H1 (cell line): ENCODE measurements around the gene LZTFL1. TPM values are rescaled to one million over a fixed set of nuclear protein-coding genes. Genes with fewer than 3 reads are reported as not detected.

ENCODE experiments used
- CTCF ChIA-PET: fragments of 300-600 bp; sonication (Branson Sonifier 250); formaldehyde crosslinking; loops from one replicate; lab custom pipeline; 2021; ENCODE audit not compliant: partially characterized antibody; lab: Charles Lee
- POLR2A ChIA-PET: fragments of 300-600 bp; sonication (Branson Sonifier 250); formaldehyde crosslinking; loops from one replicate; lab custom pipeline; 2021; ENCODE audit warnings: inconsistent platforms; ENCODE audit not compliant: partially characterized antibody; lab: Charles Lee
- DNase-seq, 2 experiments: peaks; one replicate each; pipeline versions ENCODE4 v3.0.0 to v3.0.0-alpha.2; 2010 to 2022; ENCODE audit warnings: low spot score in 2 of 2, low read depth in 1 of 2, mixed read lengths in 1 of 2
- FAIRE-seq: peaks from 2 replicates; lab custom pipeline; 2011; peaks lifted over from hg19 to GRCh38; lab: Jason Lieb, UNC
- H2AFZ ChIP-seq: 2 replicates; pipeline ENCODE4 v1.8.1; 2012; ENCODE audit warnings: low read length, inconsistent platforms
- H2AK5ac ChIP-seq: 2 replicates; pipeline ENCODE4 v1.6.1; 2013; ENCODE audit warnings: low read depth, low read length
- H2BK120ac ChIP-seq: replicated peaks from 2 replicates; pipeline ENCODE3; 2013; ENCODE audit warnings: low read depth, low read length, inconsistent platforms
- H2BK12ac ChIP-seq: 2 replicates; pipeline ENCODE4 v1.6.1; 2013; ENCODE audit warnings: low read depth, low read length
- H2BK15ac ChIP-seq: 2 replicates; pipeline ENCODE4 v1.6.1; 2013; ENCODE audit warnings: low read length
- H2BK20ac ChIP-seq: 2 replicates; pipeline ENCODE4 v1.6.1; 2013; ENCODE audit warnings: low read length
- H2BK5ac ChIP-seq: 2 replicates; pipeline ENCODE4 v1.6.1; 2013; ENCODE audit warnings: low read depth, low read length
- H3K14ac ChIP-seq: 2 replicates; pipeline ENCODE4 v1.6.1; 2013; ENCODE audit warnings: inconsistent platforms; ENCODE audit not compliant: insufficient read length
- H3K18ac ChIP-seq: 2 replicates; pipeline ENCODE4 v1.6.1; 2013; ENCODE audit warnings: low read length; ENCODE audit errors: extremely low read depth
- H3K23ac ChIP-seq: 2 replicates; pipeline ENCODE4 v1.6.1; 2013; ENCODE audit warnings: inconsistent platforms; ENCODE audit not compliant: insufficient read length
- H3K23me2 ChIP-seq: 2 replicates; pipeline ENCODE4 v1.6.1; 2013; ENCODE audit warnings: low read depth, low read length
- H3K27ac ChIP-seq: 2 replicates; pipeline ENCODE4 v1.6.1; 2011; ENCODE audit warnings: low read depth, low read length, inconsistent platforms
- H3K27me3 ChIP-seq, 4 experiments: replicated peaks in 1 of 4; 1 replicate in 1 of 4; 2 replicates in 3 of 4; pipeline versions ENCODE4 v1.6.1 to v1.8.1; 2011 to 2013; ENCODE audit warnings: low read length in 3 of 4, mild to moderate bottlenecking in 3 of 4, inconsistent platforms in 2 of 4, mixed read lengths in 2 of 4, moderate library complexity in 1 of 4; ENCODE audit not compliant: control insufficient read depth in 3 of 4, insufficient read depth in 3 of 4; ENCODE audit errors: extremely low read depth in 1 of 4
- H3K36me3 ChIP-seq, 4 experiments: 2 replicates each; pipeline versions ENCODE4 v1.6.1 to v1.8.1; 2011 to 2013; ENCODE audit warnings: mild to moderate bottlenecking in 4 of 4, low read length in 3 of 4, moderate library complexity in 2 of 4, control low read depth in 1 of 4, inconsistent platforms in 1 of 4; ENCODE audit not compliant: insufficient read depth in 4 of 4, control insufficient read depth in 2 of 4
- H3K4ac ChIP-seq: replicated peaks from 2 replicates; pipeline ENCODE3; 2013; ENCODE audit warnings: low read length, low read depth, mixed read lengths, inconsistent platforms; ENCODE audit not compliant: insufficient read length
- H3K4me1 ChIP-seq, 4 experiments: replicated peaks in 1 of 4; 1 replicate in 1 of 4; 2 replicates in 3 of 4; pipeline versions ENCODE4 v1.6.1 to v1.8.1; 2011 to 2013; ENCODE audit warnings: low read length in 3 of 4, inconsistent platforms in 2 of 4, mixed read lengths in 1 of 4; ENCODE audit not compliant: insufficient read depth in 4 of 4, control insufficient read depth in 3 of 4
- H3K4me2 ChIP-seq, 2 experiments: 2 replicates each; pipeline versions ENCODE4 v1.6.1 to v1.8.1; 2011 to 2013; ENCODE audit warnings: low read depth in 2 of 2, low read length in 2 of 2, control low read depth in 1 of 2, inconsistent platforms in 1 of 2, mild to moderate bottlenecking in 1 of 2; ENCODE audit not compliant: insufficient read depth in 1 of 2
- H3K4me3 ChIP-seq, 4 experiments: fragments of 200-600, 300-600 bp in 1 of 4; sonication (generic), shearing (Covaris generic), sonication (Bioruptor Twin) in 1 of 4; 2 replicates each; pipeline versions ENCODE4 v1.5.1 to v1.8.1; 2011 to 2016; ENCODE audit warnings: low read length in 4 of 4, low read depth in 3 of 4, control low read depth in 2 of 4, inconsistent platforms in 2 of 4, mild to moderate bottlenecking in 2 of 4, mixed read lengths in 1 of 4, moderate library complexity in 1 of 4; ENCODE audit not compliant: insufficient read depth in 2 of 4; ENCODE audit errors: extremely low read depth in 1 of 4
- H3K56ac ChIP-seq: replicated peaks from 2 replicates; pipeline ENCODE3; 2013; ENCODE audit warnings: low read depth, mild to moderate bottlenecking, mixed read lengths, low read length, inconsistent platforms; ENCODE audit not compliant: insufficient read length
- H3K79me1 ChIP-seq: 2 replicates; pipeline ENCODE4 v1.6.1; 2013; ENCODE audit warnings: low read depth, low read length, control low read depth
- H3K79me2 ChIP-seq, 2 experiments: 2 replicates each; pipeline versions ENCODE4 v1.6.1 to v1.8.1; 2012 to 2013; ENCODE audit warnings: low read length in 2 of 2, mild to moderate bottlenecking in 2 of 2, inconsistent platforms in 1 of 2; ENCODE audit not compliant: insufficient read depth in 2 of 2, control insufficient read depth in 1 of 2
- H3K9ac ChIP-seq, 4 experiments: replicated peaks in 1 of 4; 1 replicate in 1 of 4; 2 replicates in 3 of 4; pipeline versions ENCODE4 v1.6.1 to v1.8.1; 2011 to 2013; ENCODE audit warnings: low read depth in 3 of 4, low read length in 3 of 4, control low read depth in 2 of 4, mild to moderate bottlenecking in 2 of 4, moderate library complexity in 2 of 4, inconsistent platforms in 1 of 4; ENCODE audit errors: extremely low read depth in 1 of 4
- H3K9me3 ChIP-seq, 2 experiments: 2 replicates each; pipeline versions ENCODE4 v1.6.1 to v1.8.1; 2012 to 2013; ENCODE audit warnings: mild to moderate bottlenecking in 2 of 2, moderate library complexity in 2 of 2, control low read depth in 1 of 2, inconsistent platforms in 1 of 2, low read depth in 1 of 2, low read length in 1 of 2, mixed read lengths in 1 of 2; ENCODE audit not compliant: insufficient read depth in 2 of 2
- H4K20me1 ChIP-seq, 2 experiments: replicated peaks in 1 of 2; 2 replicates each; pipeline versions ENCODE3 to v1.8.1; 2011 to 2013; ENCODE audit warnings: inconsistent platforms in 2 of 2, low read length in 2 of 2, mild to moderate bottlenecking in 1 of 2; ENCODE audit not compliant: insufficient read depth in 2 of 2, control insufficient read depth in 1 of 2
- H4K5ac ChIP-seq: 2 replicates; pipeline ENCODE4 v1.6.1; 2013; ENCODE audit warnings: low read length, low read depth, mixed read lengths, inconsistent platforms; ENCODE audit not compliant: insufficient read length
- H4K8ac ChIP-seq: 2 replicates; pipeline ENCODE4 v1.8.0; 2013; ENCODE audit warnings: mild to moderate bottlenecking, moderate library complexity, low read length, inconsistent platforms; ENCODE audit not compliant: insufficient read depth; ENCODE audit errors: extremely low read depth
- H4K91ac ChIP-seq: replicated peaks from 2 replicates; pipeline ENCODE3; 2013; ENCODE audit warnings: low read length, mixed read lengths, inconsistent platforms; ENCODE audit not compliant: insufficient read length
- BRCA1 ChIP-seq: IDR thresholded peaks from 2 replicates; pipeline ENCODE4 v1.6.1; 2012; ENCODE audit warnings: low read depth, low read length, improper control_type of control experiment
- CBX8 ChIP-seq: fragments of 300-800, 300-1000 bp; sonication (generic); IDR thresholded peaks from 2 replicates; pipeline ENCODE4 v1.7.1; 2016; ENCODE audit warnings: low read depth, low read length, borderline replicate concordance
- GABPA ChIP-seq: IDR thresholded peaks from 2 replicates; pipeline ENCODE4 v1.6.1; 2011; ENCODE audit warnings: mild to moderate bottlenecking, low read length, moderate library complexity, borderline replicate concordance; ENCODE audit not compliant: insufficient read depth
- KDM1A ChIP-seq: fragments of 200-600, 300-600 bp; sonication (generic); IDR thresholded peaks from 2 replicates; pipeline ENCODE4 v1.7.1; 2016; ENCODE audit warnings: mild to moderate bottlenecking, low read length, borderline replicate concordance
- POLR2A ChIP-seq, 2 experiments: IDR thresholded peaks; 1 replicate in 1 of 2; 2 replicates in 1 of 2; pipeline ENCODE4 v1.6.1; 2011; ENCODE audit warnings: low read depth in 2 of 2, low read length in 2 of 2, mild to moderate bottlenecking in 2 of 2; ENCODE audit errors: control extremely low read depth in 1 of 2
- POLR2AphosphoS5 ChIP-seq: IDR thresholded peaks from 2 replicates; pipeline ENCODE4 v1.6.1; 2011; ENCODE audit warnings: low read depth, low read length
- RBBP5 ChIP-seq: IDR thresholded peaks from 2 replicates; pipeline ENCODE4 v1.7.1; 2012; ENCODE audit warnings: low read depth, mild to moderate bottlenecking, inconsistent platforms, low read length, moderate library complexity, borderline replicate concordance
- RNF2 ChIP-seq: fragments of 200-900, 300-1000 bp; sonication (generic); IDR thresholded peaks from 2 replicates; pipeline ENCODE4 v1.7.1; 2016; ENCODE audit warnings: borderline replicate concordance, low read depth, mild to moderate bottlenecking, antibody characterized with exemption, low read length; ENCODE audit not compliant: poor library complexity, severe bottlenecking; ENCODE audit errors: missing control alignments
- SAP30 ChIP-seq: fragments of 300-600 bp; sonication (generic); IDR thresholded peaks from 2 replicates; pipeline ENCODE4 v1.7.1; 2012; ENCODE audit warnings: low read length, moderate library complexity, mild to moderate bottlenecking, inconsistent platforms; ENCODE audit not compliant: insufficient read depth, insufficient replicate concordance
- SP2 ChIP-seq: IDR thresholded peaks from 2 replicates; pipeline ENCODE4 v1.6.1; 2012; ENCODE audit warnings: mild to moderate bottlenecking, low read length, inconsistent platforms
- SRF ChIP-seq: IDR thresholded peaks from 2 replicates; pipeline ENCODE4 v1.6.1; 2011; ENCODE audit warnings: mild to moderate bottlenecking, low read depth, low read length, moderate library complexity
- WGBS, 2 experiments: shearing (Covaris generic) in 1 of 2; methylation state at CpG; one replicate each; pipeline versions ENCODE4 v1.1.6 to v1.1.7; 2013 to 2015; ENCODE audit warnings: low lambda C conversion rate in 2 of 2, mixed read lengths in 2 of 2, inconsistent platforms in 1 of 2, low coverage in 1 of 2, missing lambda C conversion rate in 1 of 2; ENCODE audit not compliant: insufficient replicate concordance in 2 of 2, insufficient coverage in 1 of 2, insufficient read length in 1 of 2; ENCODE audit errors: extremely low coverage in 1 of 2, missing lambda C conversion rate in 1 of 2; 5-methylcytosine and 5-hydroxymethylcytosine counted together
- polyA plus RNA-seq, 7 experiments: library from polyadenylated mRNA; depleted of rRNA in 3 of 7; stranded (reverse) in 5 of 7; unstranded in 2 of 7; fragments of >200 nt in 5 of 7; fragments of 200-250 nt in 2 of 7; gene quantifications; 1 replicate in 5 of 7; 2 replicates in 1 of 7; 4 replicates in 1 of 7; pipeline versions ENCODE4 v1.2.1 to v1.2.3, GENCODE V29; 2011 to 2013; ENCODE audit warnings: missing spikeins in 2 of 7, mixed read lengths in 2 of 7
- total RNA-seq: library from RNA; stranded (reverse); fragmentation: NEBNext Ultra II Directional; extraction: Animal tissue kit (Norgen Biotek cat#: 25700); gene quantifications from 2 replicates; pipeline ENCODE4 v1.2.1, GENCODE V29; 2021

The LZTFL1 gene
- total and polyA plus RNA-seq, 2 of the 8 experiments (the other 6 are each of a cell fraction or from before 2014, with no cell fraction given) = 8.7 to 11.5 TPM

GRCh38 chr3:45864760-45865519, 23.0 kb upstream of the LZTFL1 start:
- no peak overlapping the region for H2AFZ ChIP-seq
- no peak overlapping the region for H3K4me2 ChIP-seq
- no peak overlapping the region for H3K4ac ChIP-seq
- no peak overlapping the region for H4K5ac ChIP-seq
- no peak overlapping the region for H3K23ac ChIP-seq
- H4K8ac ChIP-seq = no peak overlapping the region
- DNase-seq (no peak), FAIRE-seq (no peak)
- ChIA-PET CTCF (interaction anchor here (1.2 kb wide), 1 partner anchor 102 kb away, joined by 3 read pairs; no protein-coding TSS in a partner anchor), POLR2A (no interaction called here)
- H4K20me1 ChIP-seq = no peaks in the 10 kb centered on the region
- H3K9me3 ChIP-seq = no peaks in the 10 kb centered on the region
- H3K14ac ChIP-seq = no peak overlapping the region
- H2BK12ac ChIP-seq = no peak overlapping the region
- no peak overlapping the region for H2BK15ac ChIP-seq
- H4K91ac ChIP-seq = no peak overlapping the region
- no peak overlapping the region for H3K18ac ChIP-seq
- no peak overlapping the region for H2AK5ac ChIP-seq
- H3K4me1 ChIP-seq = no peaks in the 10 kb centered on the region
- no peaks in the 10 kb centered on the region for H3K23me2 ChIP-seq
- no peak overlapping the region for H2BK20ac ChIP-seq
- no peaks in the 10 kb centered on the region for H3K27me3 ChIP-seq
- no peak overlapping the region for H3K27ac ChIP-seq
- no peaks in the 10 kb centered on the region for H3K36me3 ChIP-seq
- WGBS, 2 experiments = 76% methylated on average over 8 of the region's 8 CpGs; no CpG with 5 or more reads in 1 of the 2 experiments
- H3K79me2 ChIP-seq = no peaks in the 10 kb centered on the region
- no peak overlapping the region for H3K9ac ChIP-seq
- TF ChIP-seq SAP30 = no peak
- TF ChIP-seq RBBP5 = no peak
- TF ChIP-seq KDM1A = no peak
- TF ChIP-seq SP2 = no peak
- TF ChIP-seq GABPA = no peak
- TF ChIP-seq BRCA1 = no peak
- no peak for TF ChIP-seq POLR2AphosphoS5
- no peak for TF ChIP-seq CBX8
- no peak for TF ChIP-seq POLR2A (IDR thresholded peaks at IDR 0.05; ENCODE audit: control extremely low read depth in 1 of 2, low read depth in 2 of 2, low read length in 2 of 2)
- no peak for TF ChIP-seq SRF
- no peak for TF ChIP-seq RNF2
- no peaks in the 10 kb centered on the region for H3K79me1 ChIP-seq
- no peak overlapping the region for H2BK5ac ChIP-seq
- no peak overlapping the region for H2BK120ac ChIP-seq
- no peak overlapping the region for H3K4me3 ChIP-seq
- H3K56ac ChIP-seq = no peak overlapping the region
